ENCODE measurements around the gene PIGU. TPM values are rescaled to one million over a fixed set of nuclear protein-coding genes. Genes with fewer than 3 reads are reported as not detected.

Gene PIGU
- total and polyA plus RNA-seq, 2 of the 13 experiments (the other 11 are each of a cell fraction or from before 2014, with no cell fraction given) = 45.5 to 231 TPM

- TF ChIP-seq PAXIP1 (CRISPR knock-in tag; conservative IDR thresholded peaks at IDR 0.05) = no peak
- no peak for TF ChIP-seq SP4 (CRISPR knock-in tag; IDR thresholded peaks at IDR 0.05)
- TF ChIP-seq ZNF414 (CRISPR knock-in tag; IDR thresholded peaks at IDR 0.05) = no peak
- no peak for TF ChIP-seq BRF2 (CRISPR knock-in tag; IDR thresholded peaks at IDR 0.05)
- TF ChIP-seq KLF11 (CRISPR knock-in tag; IDR thresholded peaks at IDR 0.05) = no peak
- TF ChIP-seq GZF1 (CRISPR knock-in tag; IDR thresholded peaks at IDR 0.05) = no peak
- TF ChIP-seq CCDC6 (CRISPR knock-in tag; IDR thresholded peaks at IDR 0.05) = no peak
- TF ChIP-seq ZNF235 (CRISPR knock-in tag; IDR thresholded peaks at IDR 0.05; ENCODE audit: borderline replicate concordance) = no peak
- no peak for TF ChIP-seq ZBTB8A (CRISPR knock-in tag; IDR thresholded peaks at IDR 0.05; ENCODE audit: borderline replicate concordance, low read depth)
- no peak for TF ChIP-seq ZNF331 (CRISPR knock-in tag; IDR thresholded peaks at IDR 0.05)
- TF ChIP-seq, protein P1, sequence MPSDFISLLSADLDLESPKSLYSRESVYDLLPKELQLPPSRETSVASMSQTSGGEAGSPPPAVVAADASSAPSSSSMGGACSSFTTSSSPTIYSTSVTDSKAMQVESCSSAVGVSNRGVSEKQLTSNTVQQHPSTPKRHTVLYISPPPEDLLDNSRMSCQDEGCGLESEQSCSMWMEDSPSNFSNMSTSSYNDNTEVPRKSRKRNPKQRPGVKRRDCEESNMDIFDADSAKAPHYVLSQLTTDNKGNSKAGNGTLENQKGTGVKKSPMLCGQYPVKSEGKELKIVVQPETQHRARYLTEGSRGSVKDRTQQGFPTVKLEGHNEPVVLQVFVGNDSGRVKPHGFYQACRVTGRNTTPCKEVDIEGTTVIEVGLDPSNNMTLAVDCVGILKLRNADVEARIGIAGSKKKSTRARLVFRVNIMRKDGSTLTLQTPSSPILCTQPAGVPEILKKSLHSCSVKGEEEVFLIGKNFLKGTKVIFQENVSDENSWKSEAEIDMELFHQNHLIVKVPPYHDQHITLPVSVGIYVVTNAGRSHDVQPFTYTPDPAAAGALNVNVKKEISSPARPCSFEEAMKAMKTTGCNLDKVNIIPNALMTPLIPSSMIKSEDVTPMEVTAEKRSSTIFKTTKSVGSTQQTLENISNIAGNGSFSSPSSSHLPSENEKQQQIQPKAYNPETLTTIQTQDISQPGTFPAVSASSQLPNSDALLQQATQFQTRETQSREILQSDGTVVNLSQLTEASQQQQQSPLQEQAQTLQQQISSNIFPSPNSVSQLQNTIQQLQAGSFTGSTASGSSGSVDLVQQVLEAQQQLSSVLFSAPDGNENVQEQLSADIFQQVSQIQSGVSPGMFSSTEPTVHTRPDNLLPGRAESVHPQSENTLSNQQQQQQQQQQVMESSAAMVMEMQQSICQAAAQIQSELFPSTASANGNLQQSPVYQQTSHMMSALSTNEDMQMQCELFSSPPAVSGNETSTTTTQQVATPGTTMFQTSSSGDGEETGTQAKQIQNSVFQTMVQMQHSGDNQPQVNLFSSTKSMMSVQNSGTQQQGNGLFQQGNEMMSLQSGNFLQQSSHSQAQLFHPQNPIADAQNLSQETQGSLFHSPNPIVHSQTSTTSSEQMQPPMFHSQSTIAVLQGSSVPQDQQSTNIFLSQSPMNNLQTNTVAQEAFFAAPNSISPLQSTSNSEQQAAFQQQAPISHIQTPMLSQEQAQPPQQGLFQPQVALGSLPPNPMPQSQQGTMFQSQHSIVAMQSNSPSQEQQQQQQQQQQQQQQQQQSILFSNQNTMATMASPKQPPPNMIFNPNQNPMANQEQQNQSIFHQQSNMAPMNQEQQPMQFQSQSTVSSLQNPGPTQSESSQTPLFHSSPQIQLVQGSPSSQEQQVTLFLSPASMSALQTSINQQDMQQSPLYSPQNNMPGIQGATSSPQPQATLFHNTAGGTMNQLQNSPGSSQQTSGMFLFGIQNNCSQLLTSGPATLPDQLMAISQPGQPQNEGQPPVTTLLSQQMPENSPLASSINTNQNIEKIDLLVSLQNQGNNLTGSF (CRISPR knock-in tag; IDR thresholded peaks at IDR 0.05) = no peak
- no peak for TF ChIP-seq ZNF44 (CRISPR knock-in tag; IDR thresholded peaks at IDR 0.05)
- no peak for TF ChIP-seq TEAD2 (CRISPR knock-in tag; IDR thresholded peaks at IDR 0.05)
- no peak for TF ChIP-seq ZNF451 (CRISPR knock-in tag; IDR thresholded peaks at IDR 0.05)
- 0 out of 2 replicates have a peak, but pooled peaks have one; percentile 33 for TF ChIP-seq ZNF263 (CRISPR knock-in tag; IDR thresholded peaks at IDR 0.05)
- TF ChIP-seq, protein P2, sequence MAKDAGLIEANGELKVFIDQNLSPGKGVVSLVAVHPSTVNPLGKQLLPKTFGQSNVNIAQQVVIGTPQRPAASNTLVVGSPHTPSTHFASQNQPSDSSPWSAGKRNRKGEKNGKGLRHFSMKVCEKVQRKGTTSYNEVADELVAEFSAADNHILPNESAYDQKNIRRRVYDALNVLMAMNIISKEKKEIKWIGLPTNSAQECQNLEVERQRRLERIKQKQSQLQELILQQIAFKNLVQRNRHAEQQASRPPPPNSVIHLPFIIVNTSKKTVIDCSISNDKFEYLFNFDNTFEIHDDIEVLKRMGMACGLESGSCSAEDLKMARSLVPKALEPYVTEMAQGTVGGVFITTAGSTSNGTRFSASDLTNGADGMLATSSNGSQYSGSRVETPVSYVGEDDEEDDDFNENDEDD (CRISPR knock-in tag; IDR thresholded peaks at IDR 0.05; ENCODE audit: borderline replicate concordance) = no peak
- no peak for TF ChIP-seq ZNF781 (CRISPR knock-in tag; IDR thresholded peaks at IDR 0.05; ENCODE audit: borderline replicate concordance, not compliant biosample characterization)
- no peak for TF ChIP-seq HMG20A (CRISPR knock-in tag; IDR thresholded peaks at IDR 0.05; ENCODE audit: borderline replicate concordance)
- no peak; the same call in 1 of the 2 replicates for TF ChIP-seq ZNF772 (CRISPR knock-in tag; IDR thresholded peaks at IDR 0.05)
Observed at GRCh38 chr20:34536798-34537394, 140.0 kb downstream of the PIGU start (continued).
